GM12878 (cell line): Measurements from ENCODE around the gene HOXD1. TPM values are rescaled to one million over a fixed set of nuclear protein-coding genes. Genes with fewer than 3 reads are reported as not detected.

Experiments used
- ATAC-seq: fragments of 200-7000 bp; cut with Tn5 transposase; 3 replicates; pipeline ENCODE4 v1.9.1; 2020; ENCODE audit warnings: mild to moderate bottlenecking, moderate library complexity
- BruUV-seq: library from RNA; stranded (reverse); fragments of 400-500 nt; replicated peaks from 2 replicates; lab custom pipeline; 2021; lab: Mats Ljungman, UMichigan
- CTCF ChIA-PET: fragments of 300-600 bp; sonication (Branson Sonifier 250); formaldehyde crosslinking; extraction: SDS; loops from one replicate; lab custom pipeline; 2021; ENCODE audit warnings: inconsistent platforms; lab: Yijun Ruan, JAX
- POLR2A ChIA-PET: fragments of 350-600 bp; formaldehyde crosslinking; extraction: SDS; loops from one replicate; lab custom pipeline; 2021; ENCODE audit warnings: inconsistent platforms; lab: Charles Lee
- RAD21 ChIA-PET: fragments of 300-600 bp; sonication (Branson Sonifier 250); formaldehyde crosslinking; loops from one replicate; lab custom pipeline; 2023; ENCODE audit warnings: antibody characterized with exemption; ENCODE audit not compliant: unreplicated experiment; lab: Charles Lee
- SMC1A ChIA-PET: fragments of 300-600 bp; sonication (Branson Sonifier 250); formaldehyde crosslinking; loops from one replicate; lab custom pipeline; 2023; ENCODE audit not compliant: unreplicated experiment, uncharacterized antibody; lab: Charles Lee
- DNase-seq: peaks from one replicate; pipeline ENCODE4 v3.0.0-alpha.2; 2011; ENCODE audit warnings: low read depth, low spot score
- FAIRE-seq: peaks from 3 replicates; lab custom pipeline; 2011; peaks lifted over from hg19 to GRCh38; lab: Jason Lieb, UNC
- H2AFZ ChIP-seq: 2 replicates; pipeline ENCODE4 v1.6.0; 2011; ENCODE audit warnings: low read depth, low read length, control low read depth; ENCODE audit not compliant: control insufficient read depth
- H3K27ac ChIP-seq: 2 replicates; pipeline ENCODE4 v1.5.1; 2011; ENCODE audit warnings: control low read depth; ENCODE audit not compliant: control insufficient read depth, insufficient read depth
- H3K27me3 ChIP-seq, 2 experiments: replicated peaks in 1 of 2; 2 replicates each; pipeline versions ENCODE4 v1.6.0 to v1.6.1; 2011; ENCODE audit warnings: low read length in 1 of 2; ENCODE audit not compliant: control insufficient read depth in 2 of 2, insufficient read depth in 2 of 2
- H3K36me3 ChIP-seq, 2 experiments: 2 replicates each; pipeline ENCODE4 v1.5.1; 2011; ENCODE audit warnings: low read length in 1 of 2; ENCODE audit not compliant: control insufficient read depth in 2 of 2, insufficient read depth in 2 of 2
- H3K4me1 ChIP-seq: 2 replicates; pipeline ENCODE4 v1.6.1; 2011; ENCODE audit warnings: mild to moderate bottlenecking, low read length, moderate library complexity, mixed read lengths; ENCODE audit not compliant: control insufficient read depth, insufficient read depth
- H3K4me2 ChIP-seq: 2 replicates; pipeline ENCODE4 v1.6.0; 2011; ENCODE audit warnings: control low read depth; ENCODE audit not compliant: control insufficient read depth, insufficient read depth
- H3K4me3 ChIP-seq: fragments of 200-600 bp; sonication (generic); 2 replicates; pipeline ENCODE4 v1.5.1; 2016
- H3K79me2 ChIP-seq: 2 replicates; pipeline ENCODE4 v1.6.0; 2011; ENCODE audit warnings: low read length; ENCODE audit not compliant: control insufficient read depth, insufficient read depth
- H3K9ac ChIP-seq: 2 replicates; pipeline ENCODE4 v1.8.0; 2011; ENCODE audit warnings: low read length, control low read depth, mixed read lengths; ENCODE audit not compliant: control insufficient read depth, insufficient read depth
- H3K9me3 ChIP-seq: replicated peaks from 3 replicates; pipeline ENCODE4 v1.5.1; 2011; ENCODE audit warnings: mild to moderate bottlenecking, low read length; ENCODE audit not compliant: control insufficient read depth, insufficient read depth
- H4K20me1 ChIP-seq: 2 replicates; pipeline ENCODE4 v1.6.0; 2011; ENCODE audit not compliant: control insufficient read depth, insufficient read depth
- MLLT1 ChIP-seq: fragments of 450-650 bp; IDR thresholded peaks from 2 replicates; pipeline ENCODE4 v1.6.1; 2016; ENCODE audit warnings: mild to moderate bottlenecking
- WGBS: methylation state at CpG from one replicate; pipeline ENCODE4 v1.1.6; 2016; ENCODE audit warnings: low lambda C conversion rate; ENCODE audit not compliant: insufficient replicate concordance, insufficient coverage; ENCODE audit errors: missing lambda C conversion rate; 5-methylcytosine and 5-hydroxymethylcytosine counted together
- in situ Hi-C: fragments of 300-500 bp; cut with MboI; formaldehyde crosslinking; loops from 9 replicates; pipeline ENCODE4 v1.14.3; 2018; ENCODE audit warnings: mixed read lengths
- intact Hi-C: fragments of 100-400 bp; cut with micrococcal nuclease; formaldehyde crosslinking; loops from one replicate; pipeline ENCODE4 v1.14.2; 2022; ENCODE audit not compliant: unreplicated experiment
- polyA plus RNA-seq, 11 experiments: library from polyadenylated mRNA; depleted of rRNA in 4 of 11; unstranded in 6 of 11; stranded (reverse) in 5 of 11; fragments of >200 nt; fragmentation: Nextera tagmentation in 4 of 11; fragmentation: Illumina TruSeq in 1 of 11; extraction: Ambion mirVana in 4 of 11; extraction: Trizol in 1 of 11; gene quantifications; 1 replicate in 1 of 11; 2 replicates in 10 of 11; pipeline versions ENCODE4 v1.2.1 to v1.2.3, GENCODE V29; 2011 to 2016; ENCODE audit warnings: inconsistent platforms in 2 of 11, missing spikeins in 2 of 11, low read depth in 1 of 11
- total RNA-seq, 4 experiments: library from RNA; depleted of rRNA in 3 of 4; stranded (reverse); fragments of >200 nt in 3 of 4; fragmentation: Illumina TruSeq in 1 of 4; extraction: Trizol in 1 of 4; gene quantifications; 2 replicates each; pipeline versions ENCODE4 v1.2.1 to v1.2.3, GENCODE V29; 2013 to 2021
- TF ChIP-seq, protein P1 (sequence below): fragments of 450-650 bp; IDR thresholded peaks from 2 replicates; pipeline ENCODE4 v1.6.1; 2017; ENCODE audit warnings: mild to moderate bottlenecking, moderate library complexity

Gene HOXD1
- total and polyA plus RNA-seq, 10 of the 15 experiments (the other 5 are each of a cell fraction or from before 2014, with no cell fraction given), result not detected

DNA sequence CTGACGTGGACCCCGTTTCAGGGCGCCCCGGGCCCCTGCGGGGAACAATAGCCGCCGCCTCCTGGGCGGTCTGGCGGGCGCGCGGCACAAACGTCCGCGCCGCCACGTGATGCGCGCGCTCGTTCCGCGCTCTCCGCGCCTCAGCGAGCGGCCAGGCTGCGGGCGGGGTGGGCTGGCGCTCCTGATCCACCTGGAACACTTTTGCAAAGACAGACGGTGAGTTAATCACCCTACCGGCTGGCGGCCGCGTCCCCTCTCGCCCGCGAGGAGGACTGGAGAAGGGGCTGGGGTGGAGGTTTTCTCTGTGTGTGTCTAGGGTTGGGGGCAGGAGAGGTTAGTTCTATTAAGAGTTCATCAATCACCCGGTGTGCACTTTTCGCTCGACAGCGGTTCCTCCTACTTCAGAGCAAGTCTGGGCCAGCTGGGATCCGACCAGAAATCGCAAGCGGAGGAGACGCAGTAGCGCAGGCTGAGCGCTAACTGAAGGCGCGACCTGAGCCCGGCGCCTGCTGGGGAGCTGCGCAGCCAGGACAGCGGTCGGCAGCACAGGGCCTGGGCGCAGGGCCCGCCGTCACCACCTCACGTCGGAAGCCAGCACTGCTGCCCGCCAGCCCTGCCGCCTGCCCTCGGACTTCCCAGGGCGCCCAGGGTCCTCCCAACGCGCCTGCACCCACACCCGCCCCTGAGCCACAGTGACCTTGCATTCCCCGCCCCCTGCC, 10.3 kb upstream of the HOXD1 start:
- H3K9me3 ChIP-seq, result no peaks in the 10 kb centered on the region; the same call in 2 of the 3 replicates
- POLR2A ChIA-PET, result no interaction called here
- DNase-seq (no peak), ATAC-seq (no peak), FAIRE-seq (no peak)
- H2AFZ ChIP-seq, result no peak overlapping the region
- SMC1A ChIA-PET, result no interaction called here
- H3K4me1 ChIP-seq, result no peaks in the 10 kb centered on the region
- CTCF ChIA-PET, result no interaction called here
- H3K79me2 ChIP-seq, result no peaks in the 10 kb centered on the region
- H3K27me3 ChIP-seq, result peaks cover 8 to 28% of the 10 kb centered on the region in 2 experiments
- WGBS, result 18% methylated on average over 47 of the region's 68 CpGs
- no peak overlapping the region for H3K4me2 ChIP-seq
- TF ChIP-seq, protein P1, sequence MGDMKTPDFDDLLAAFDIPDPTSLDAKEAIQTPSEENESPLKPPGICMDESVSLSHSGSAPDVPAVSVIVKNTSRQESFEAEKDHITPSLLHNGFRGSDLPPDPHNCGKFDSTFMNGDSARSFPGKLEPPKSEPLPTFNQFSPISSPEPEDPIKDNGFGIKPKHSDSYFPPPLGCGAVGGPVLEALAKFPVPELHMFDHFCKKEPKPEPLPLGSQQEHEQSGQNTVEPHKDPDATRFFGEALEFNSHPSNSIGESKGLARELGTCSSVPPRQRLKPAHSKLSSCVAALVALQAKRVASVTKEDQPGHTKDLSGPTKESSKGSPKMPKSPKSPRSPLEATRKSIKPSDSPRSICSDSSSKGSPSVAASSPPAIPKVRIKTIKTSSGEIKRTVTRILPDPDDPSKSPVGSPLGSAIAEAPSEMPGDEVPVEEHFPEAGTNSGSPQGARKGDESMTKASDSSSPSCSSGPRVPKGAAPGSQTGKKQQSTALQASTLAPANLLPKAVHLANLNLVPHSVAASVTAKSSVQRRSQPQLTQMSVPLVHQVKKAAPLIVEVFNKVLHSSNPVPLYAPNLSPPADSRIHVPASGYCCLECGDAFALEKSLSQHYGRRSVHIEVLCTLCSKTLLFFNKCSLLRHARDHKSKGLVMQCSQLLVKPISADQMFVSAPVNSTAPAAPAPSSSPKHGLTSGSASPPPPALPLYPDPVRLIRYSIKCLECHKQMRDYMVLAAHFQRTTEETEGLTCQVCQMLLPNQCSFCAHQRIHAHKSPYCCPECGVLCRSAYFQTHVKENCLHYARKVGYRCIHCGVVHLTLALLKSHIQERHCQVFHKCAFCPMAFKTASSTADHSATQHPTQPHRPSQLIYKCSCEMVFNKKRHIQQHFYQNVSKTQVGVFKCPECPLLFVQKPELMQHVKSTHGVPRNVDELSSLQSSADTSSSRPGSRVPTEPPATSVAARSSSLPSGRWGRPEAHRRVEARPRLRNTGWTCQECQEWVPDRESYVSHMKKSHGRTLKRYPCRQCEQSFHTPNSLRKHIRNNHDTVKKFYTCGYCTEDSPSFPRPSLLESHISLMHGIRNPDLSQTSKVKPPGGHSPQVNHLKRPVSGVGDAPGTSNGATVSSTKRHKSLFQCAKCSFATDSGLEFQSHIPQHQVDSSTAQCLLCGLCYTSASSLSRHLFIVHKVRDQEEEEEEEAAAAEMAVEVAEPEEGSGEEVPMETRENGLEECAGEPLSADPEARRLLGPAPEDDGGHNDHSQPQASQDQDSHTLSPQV, result no peak
- TF ChIP-seq MLLT1, result no peak
- no peak overlapping the region for H3K27ac ChIP-seq
- intact Hi-C loops (no loop called here), in situ Hi-C loops (no loop called here)
- BruUV-seq, result no TSS peak
- no peaks in the 10 kb centered on the region for H3K36me3 ChIP-seq
- RAD21 ChIA-PET, result no interaction called here
- H3K9ac ChIP-seq, result no peak overlapping the region
- H4K20me1 ChIP-seq, result no peaks in the 10 kb centered on the region
- no peak overlapping the region for H3K4me3 ChIP-seq
